DMS153 treated with DMSO at 0.1 percent for 48 hours (cell line): Measurements from ENCODE around the gene KIAA1958.

ENCODE experiments used
- DNase-seq: peaks from one replicate; lab custom pipeline; 2025; ENCODE audit not compliant: unreplicated experiment; lab: John Stamatoyannopoulos, UW

The KIAA1958 gene

GRCh38 chr9:112712678-112713077 is 226.1 kb downstream of the KIAA1958 start:
- no peak for DNase-seq

- peak; percentile 92 for DNase-seq
These were observed 231.2 kb downstream of the KIAA1958 start, which contains the start of gene INIP for GRCh38 chr9:112717661-112718331. INIP (minus strand) TSS chr9:112718117; CDS start chr9:112716485, 1,632 bp downstream.
